NCI-H187 (cell line): ENCODE data around the gene SEC14L3.

Experiments
- DNase-seq, 2 experiments: peaks; one replicate each; lab custom pipeline; 2025; lab: John Stamatoyannopoulos, UW

The SEC14L3 gene

DNA sequence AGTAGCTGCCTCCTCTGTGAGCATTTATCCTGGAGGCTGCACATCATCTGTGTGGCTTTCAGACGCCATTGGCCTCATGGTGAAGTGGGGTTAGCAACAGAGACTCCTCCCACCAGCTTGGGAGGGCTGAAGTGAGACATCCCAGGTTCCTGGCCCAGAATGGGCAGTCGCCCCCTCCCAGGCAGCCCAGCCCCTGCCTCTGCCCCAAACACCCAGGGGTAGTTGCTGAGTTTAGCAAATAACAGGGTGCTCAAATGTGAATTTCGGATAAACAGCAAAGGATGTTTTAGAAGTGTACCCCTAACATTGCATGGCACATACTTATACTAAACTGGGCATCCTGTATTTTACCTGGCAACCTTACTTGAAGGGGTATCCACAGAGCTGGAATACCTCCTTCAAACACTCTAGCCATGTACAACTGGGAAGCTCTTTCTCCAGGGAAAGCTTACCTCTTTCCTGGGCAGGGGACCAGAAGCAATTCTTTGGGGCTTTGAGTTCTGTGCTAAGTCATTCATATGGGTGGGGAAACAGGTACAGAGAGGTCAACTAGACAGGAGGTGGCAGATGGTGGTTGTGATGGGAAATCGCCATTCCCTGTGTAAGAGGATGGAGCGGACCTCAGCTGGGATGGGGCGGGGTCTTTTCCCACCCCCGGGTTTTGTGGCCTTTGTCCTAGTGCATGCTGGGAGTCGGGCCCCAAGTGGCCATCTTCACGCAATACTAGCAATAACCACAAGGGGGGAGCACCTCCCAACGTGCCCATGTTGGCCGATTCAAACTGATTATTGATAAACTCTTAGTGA lies 27.0 kb downstream of the SEC14L3 start:
- DNase-seq, result peak in 1 of 2 experiments; percentile 34

DNA sequence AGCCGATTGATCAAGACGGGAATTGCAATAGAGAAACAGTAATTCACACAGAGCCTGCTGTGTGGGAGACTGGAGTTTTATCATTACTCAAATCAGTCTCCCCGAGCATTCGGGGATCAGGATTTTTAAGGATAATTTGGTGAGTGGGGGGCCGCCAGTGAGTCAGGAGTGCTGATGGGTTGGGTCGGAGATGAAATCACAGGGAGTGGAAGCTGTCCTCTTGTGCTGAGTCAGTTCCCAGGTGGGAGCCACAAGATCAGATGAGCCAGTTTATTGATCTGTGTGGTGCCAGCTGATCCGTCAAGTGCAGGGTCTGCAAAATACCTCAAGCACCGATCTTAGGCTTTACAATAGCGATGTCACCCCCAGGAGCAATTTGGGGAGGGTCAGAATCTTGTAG lies 30.7 kb downstream of the SEC14L3 start:
- DNase-seq, result no peak

DNA sequence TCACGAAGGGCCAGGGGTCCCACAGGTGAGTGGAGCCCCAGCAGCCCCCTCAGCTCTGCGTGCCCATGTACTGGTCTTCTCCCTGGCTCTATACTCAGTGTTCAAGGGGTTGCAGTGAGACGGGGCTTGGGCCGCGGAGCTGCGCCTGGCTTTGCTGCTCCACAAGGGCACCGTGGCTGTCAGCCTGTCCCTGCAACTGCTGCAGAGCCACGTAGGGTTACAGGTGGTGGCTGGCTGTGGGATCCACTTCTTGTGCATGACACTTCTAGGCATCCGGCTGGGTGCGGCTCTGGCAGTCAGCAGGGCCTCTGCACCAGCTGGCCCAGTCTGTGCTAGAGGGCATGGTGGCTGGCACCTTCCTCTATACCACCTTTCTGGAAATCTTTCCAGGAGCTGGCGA lies 32.0 kb downstream of the SEC14L3 start:
- DNase-seq, result no peak

DNA sequence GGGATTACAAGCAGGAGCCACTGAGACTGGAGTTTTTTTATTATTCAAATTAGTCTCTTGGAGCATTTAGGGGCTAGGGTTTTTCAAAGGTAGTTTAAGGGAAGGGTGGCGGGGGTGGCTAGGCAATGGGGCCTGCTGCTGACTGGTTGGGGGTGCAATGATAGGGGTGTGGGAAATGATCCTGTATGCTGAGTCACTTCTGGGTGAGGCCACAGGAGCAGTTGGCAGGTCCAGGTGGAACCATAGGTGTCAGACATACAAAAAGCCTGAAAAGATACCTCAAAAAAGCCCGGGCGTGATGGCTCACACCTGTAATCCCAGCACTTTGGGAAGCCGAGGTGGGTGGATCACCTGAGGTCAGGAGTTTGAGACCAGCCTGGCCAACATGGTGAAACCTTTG lies 32.6 kb downstream of the SEC14L3 start:
- no peak for DNase-seq

DNA sequence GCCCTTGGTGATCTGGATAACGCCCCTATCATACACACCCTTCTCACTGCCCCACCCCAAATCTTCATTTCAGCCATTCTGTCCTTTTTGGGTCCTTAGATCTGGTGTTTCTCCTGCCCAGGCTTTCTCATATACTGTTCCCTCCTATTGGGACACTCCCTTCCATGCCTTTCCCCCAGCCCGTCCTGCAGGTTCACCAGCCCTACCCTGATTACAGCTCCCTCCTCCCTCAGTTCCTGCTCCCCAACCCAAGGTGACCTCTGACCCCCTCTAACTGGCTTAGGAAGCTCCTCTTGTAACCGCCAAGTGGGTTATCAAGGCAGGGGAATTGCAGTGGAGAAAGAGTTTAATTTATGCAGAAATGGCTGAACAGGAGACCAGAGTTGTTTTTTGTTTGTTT lies 33.3 kb downstream of the SEC14L3 start:
- DNase-seq, result no peak

DNA sequence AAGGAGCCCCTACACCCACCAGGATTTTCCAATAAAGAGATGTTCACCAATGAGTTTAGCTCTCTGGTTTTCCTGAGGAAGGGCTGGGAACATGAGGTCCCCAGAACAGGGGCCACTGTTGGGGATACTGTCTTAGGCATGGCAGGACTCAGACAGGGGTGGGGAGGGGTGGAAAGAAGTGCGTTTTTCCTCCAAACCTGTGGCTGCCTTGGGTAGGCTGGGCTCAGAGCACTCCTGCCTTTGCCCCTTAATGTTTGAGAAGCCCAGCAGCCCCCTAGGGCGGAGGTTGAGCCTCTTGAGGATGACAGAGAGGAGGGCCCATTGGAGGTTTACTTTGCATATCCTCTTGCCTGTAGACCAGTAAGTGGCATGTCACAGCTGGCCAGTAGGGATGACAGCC lies 35.6 kb downstream of the SEC14L3 start:
- no peak for DNase-seq

DNA sequence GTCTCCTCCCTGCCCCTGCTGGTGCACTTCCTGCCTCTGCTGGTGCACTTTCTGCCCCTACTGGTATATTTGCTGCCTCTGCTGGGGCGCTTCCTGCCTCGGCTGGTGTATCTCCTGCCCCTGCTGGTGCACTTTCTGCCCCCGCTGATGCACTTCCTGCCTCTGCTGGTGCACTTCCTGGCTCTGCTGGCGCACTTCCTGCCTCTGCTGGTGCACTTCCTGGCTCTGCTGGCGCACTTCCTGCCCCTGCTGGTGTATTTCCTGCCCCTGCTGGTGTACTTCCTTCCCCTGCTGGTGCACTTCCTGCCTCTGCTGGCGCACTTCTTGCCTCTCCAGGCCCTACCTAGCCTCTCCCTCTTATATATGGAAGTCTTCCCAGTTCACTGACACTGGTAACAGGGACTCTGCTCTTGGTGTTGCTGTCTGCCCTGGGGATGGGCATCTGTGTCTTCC lies 36.1 kb downstream of the SEC14L3 start:
- DNase-seq, result no peak

DNA sequence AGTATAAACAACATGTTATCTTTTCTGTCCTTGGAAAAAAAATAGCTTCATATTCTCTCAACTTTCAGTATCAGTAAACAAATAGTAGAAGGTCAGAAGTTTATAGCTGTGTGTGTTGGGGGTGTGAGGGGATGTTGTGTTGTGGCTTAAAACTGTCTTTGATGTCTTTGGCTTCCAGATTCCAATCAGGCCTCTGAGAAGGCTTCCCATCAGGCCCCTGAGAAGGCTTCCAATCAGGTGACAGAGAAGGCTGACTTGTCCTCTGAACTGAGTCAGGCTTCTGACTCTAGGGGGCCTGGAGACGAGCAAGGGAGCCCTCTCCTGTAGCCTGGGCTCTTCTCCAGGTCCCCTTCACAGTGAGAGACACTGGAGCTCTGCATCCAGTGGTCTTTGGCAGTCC lies 37.0 kb downstream of the SEC14L3 start:
- no peak for DNase-seq

DNA sequence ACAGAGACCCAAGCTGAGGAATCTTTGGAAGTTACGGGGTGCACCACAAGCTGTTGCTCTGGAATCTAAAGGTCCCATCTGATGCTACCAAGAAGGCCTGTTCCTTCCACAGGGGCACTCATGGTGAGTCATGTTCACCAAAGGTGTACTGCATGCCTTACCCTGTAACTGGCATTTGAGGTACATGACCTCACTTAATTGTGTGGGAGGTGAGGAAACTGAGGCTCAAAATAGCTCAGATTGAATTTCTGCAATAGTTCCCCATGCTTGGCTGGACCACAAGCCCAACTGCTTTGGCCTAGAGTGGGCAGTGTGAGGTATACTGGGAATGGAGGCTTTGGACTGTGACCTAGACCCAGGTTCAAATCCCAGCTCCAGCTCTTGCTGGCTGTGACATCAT lies 38.0 kb downstream of the SEC14L3 start:
- DNase-seq, result no peak

DNA sequence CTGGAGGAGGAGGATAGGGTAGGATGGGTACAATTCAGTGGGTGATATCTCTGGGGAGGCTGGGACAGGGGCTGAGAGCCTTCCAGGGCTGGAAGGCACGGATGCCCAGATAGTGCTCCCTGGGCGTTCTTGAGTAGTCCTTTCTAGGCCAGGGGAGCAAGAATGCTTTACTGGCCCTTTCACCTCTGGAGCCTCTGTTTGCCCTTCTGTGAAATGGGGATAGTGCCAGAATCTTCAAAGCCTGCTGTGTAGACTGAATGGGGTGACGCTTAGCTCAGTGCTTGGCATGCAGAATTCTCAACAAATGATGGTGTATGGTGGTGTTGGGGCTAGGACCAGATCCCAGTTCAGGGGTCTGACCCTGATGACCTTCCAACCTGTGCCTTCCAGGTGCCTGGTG lies 38.6 kb downstream of the SEC14L3 start:
- no peak for DNase-seq

DNA sequence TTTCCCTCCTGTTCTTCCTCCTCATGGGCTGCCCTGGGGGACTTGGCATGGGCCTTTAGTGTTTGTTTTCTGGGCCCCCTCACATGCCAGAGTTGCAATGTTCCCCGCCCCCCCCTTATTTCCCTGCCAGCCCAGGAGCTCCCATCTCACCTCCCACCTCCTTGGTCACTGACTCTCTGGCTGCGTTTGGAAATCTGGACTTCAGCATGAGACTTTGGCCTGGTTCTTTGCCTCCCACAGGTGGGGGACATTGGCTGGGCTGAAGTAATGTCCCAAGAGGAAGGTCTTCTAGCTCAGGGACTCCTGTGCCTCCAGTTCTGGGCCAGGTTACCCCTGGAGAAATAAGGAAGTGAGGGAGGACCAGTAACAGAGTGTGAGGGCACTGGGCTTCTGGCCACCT lies 39.3 kb downstream of the SEC14L3 start:
- no peak for DNase-seq

DNA sequence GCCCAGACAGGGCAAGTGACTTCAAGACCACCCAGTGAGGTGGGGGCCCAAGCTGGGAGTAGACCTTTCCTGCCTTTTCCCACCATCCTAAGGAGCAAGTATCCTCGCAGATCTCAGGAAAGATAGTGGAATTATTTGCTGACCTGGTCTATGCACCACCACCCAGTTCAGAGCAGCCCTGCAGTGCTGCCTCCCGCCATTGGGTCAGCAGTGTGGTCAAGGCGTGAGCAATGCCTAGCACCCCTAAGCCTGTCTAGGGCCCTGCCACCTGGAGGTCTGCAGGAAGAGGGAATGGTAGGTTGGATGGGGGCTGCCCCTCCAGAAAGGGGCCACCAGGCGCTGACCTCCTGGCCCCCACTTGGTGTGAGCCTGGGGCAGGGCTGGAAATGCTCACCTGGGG lies 39.7 kb downstream of the SEC14L3 start:
- no peak for DNase-seq

DNA sequence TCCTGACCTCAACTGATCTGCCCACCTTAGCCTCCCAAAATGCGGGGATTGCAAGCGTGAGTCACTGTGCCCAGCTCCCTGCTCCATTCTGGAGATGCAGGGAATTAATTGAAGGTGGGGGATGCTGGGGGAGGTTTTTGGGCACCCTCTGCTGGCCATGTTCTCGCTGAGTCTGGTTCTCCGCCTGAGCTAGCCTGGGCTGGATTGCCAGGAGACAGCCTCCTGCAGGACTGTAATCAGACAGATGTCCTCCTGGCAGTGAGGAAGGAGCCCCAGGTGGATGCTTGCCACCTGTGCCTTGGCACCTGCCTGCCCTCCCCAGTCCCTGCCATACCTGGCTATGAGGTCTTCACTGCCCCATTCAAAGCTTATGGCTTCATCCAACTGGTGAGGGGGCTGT lies 40.9 kb downstream of the SEC14L3 start:
- no peak for DNase-seq

DNA sequence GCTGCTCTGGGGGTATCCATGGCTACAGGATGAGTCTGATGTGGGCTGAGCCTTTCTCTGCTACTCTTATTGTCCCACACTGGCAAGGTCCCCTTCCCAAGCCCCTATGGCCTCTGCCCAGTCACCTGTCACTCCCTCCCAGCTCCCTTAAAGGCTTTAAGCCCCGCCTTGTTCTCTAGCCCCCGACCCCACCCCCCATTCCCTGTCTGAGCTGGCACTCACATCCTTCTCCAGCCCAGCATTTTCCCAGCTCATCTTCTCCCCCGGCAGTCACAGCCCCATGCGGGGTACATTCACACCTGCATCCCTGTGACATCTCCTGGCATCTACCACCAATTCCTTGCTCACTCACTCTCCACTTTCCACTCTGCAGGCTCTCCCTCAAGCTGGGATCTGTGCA lies 41.9 kb downstream of the SEC14L3 start:
- DNase-seq, result no peak

DNA sequence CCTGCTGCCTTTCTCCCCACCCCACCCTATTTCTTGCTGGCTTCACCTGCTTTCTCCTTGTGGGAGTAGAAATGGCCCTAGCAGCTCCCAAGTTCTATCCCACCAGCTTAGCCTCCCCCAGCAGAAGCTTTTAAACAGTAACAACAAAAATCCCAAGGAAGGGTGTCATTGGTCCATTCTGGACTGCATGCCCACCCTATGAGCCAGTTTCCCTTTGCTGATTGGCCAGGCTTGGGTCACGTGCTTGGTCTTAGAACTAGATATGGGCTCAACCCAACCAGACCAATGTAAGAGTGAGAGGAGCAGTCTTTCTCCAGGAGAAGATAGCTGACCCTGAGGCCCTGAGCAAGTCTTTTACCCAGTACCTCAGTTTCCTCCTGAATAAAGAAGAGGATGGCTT lies 43.9 kb downstream of the SEC14L3 start:
- DNase-seq, result no peak

DNA sequence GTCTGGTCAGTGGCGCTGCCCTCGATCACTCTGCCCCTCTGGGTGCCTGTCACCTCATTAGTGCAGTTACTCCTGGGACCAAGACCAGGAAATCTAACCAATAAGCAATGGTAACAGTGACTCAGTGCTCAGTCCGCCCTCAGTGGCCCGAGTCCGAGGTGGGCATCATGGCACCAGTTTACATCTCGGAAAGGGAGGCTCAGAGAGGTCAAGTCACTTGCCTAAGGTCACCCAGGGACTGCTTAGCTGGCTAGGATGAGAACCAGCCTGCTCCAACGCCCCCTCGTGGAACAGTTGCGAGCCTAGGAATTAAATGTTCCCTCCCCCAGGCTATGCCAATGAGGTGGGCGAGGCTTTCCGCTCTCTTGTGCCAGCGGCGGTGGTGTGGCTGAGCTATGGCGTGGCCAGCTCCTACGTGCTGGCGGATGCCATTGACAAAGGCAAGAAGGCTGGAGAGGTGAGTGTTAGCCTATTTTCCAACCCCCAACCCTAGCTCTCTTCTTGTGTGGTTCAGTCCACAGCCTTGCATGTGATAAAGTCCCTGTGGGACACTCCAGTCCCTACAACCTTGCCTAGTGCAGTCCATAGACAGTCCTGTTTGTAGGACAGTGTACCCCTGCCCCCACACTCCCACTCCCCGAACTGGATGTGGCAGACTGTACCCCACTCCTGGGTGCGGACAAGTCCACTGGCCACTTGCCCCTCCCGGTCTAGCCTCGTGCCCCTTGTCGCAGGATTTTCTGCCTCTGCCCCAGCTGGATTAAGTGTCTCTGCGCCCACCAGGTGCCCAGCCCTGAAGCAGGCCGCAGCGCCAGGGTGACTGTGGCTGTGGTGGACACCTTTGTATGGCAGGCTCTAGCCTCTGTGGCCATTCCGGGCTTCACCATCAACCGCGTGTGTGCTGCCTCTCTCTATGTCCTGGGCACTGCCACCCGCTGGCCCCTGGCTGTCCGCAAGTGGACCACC lies 45.1 kb downstream of the SEC14L3 start:
- DNase-seq, result peak; percentile 43 to 61

DNA sequence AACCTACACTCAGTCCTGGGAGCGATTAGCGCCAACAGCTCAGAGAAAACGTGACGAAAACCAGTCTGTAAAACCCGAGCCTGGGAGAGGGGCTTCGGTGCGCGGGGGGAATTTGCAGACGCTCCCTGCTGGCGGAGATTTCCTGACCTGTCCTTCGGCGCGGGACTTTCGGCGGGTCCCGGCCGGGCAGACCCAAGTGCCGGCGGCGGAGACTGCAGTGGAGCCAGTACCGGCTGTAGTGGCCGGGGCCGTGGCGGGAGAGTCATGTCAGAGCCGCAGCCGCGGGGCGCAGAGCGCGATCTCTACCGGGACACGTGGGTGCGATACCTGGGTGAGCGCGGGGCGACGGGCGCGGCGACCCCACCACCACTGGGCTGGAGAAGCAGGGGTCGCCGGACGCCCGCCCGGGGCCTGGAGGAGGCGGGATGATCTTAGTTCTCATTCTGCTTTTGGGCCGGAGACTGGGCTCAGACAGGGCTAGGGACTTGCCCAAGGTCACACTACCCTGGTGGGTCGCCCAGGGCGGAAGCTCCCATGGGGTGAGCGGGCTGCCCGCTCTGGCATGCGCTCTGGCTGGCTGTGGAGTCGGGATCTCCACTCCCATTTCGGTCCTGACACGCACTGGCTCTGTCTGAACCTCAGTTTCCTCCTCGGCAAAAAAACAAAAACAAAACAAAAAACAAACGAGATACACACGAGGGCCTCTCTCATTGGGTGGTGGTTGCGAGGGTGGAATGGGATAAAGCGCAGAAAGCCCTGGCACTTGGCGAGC lies 46.0 kb downstream of the SEC14L3 start, which contains the start of gene MTFP1:
MTFP1 (plus strand) TSS at position 153 of the 772 bp plus-strand sequence; CDS start at position 265, 112 bp downstream.
- peak in 1 of 2 experiments; percentile 13 for DNase-seq

DNA sequence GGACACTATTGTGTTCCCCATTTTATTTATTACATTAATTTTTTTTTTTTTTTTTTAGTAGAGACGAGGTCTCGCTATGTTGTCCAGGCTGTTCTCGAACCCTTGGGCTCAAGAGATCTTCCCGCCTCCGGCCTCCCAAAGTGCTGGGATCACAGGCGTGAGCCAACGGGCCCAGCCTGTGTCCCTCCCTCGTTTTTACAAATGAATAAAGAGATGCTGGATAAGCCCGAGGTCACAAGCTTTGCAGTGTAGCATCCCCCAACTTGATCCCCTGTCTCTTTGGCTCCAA lies 46.5 kb downstream of the SEC14L3 start:
- no peak for DNase-seq

DNA sequence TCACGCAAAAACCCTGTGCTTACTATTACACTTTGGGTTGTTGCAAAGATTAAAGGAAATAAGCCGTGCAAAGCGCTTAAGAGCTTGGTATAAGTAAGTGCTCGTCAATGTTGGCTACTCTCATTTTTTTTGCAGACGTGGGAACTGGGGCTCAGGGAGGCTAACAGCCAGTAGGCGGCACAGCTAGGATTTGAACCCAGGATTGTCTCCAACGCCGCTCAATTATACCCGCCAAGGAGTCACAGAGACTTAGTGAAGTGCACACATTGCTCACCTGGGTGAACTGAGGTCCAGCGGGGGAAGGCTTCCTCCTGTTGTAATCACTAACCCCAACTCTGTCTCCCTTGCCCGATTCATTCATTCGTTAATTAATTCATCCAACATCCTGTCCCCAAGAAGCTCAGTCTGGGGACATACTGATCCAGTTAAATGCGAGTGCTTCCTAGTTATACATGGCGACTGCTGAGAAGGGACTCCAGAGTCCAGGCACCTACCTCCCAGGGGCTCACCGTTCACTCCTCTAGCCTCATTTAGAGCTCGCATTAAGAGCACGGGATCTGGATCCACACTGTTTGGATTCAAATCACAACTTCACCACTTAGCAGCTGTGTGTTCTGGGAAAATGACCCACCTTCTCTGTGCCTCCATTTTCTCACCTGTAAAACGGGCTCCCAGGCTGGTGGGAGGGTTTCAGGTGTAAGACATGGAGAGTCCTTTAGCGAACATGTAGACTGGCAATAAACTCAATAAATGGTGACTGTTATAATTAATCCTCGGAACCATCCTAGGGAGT lies 47.1 kb downstream of the SEC14L3 start:
- DNase-seq, result no peak

DNA sequence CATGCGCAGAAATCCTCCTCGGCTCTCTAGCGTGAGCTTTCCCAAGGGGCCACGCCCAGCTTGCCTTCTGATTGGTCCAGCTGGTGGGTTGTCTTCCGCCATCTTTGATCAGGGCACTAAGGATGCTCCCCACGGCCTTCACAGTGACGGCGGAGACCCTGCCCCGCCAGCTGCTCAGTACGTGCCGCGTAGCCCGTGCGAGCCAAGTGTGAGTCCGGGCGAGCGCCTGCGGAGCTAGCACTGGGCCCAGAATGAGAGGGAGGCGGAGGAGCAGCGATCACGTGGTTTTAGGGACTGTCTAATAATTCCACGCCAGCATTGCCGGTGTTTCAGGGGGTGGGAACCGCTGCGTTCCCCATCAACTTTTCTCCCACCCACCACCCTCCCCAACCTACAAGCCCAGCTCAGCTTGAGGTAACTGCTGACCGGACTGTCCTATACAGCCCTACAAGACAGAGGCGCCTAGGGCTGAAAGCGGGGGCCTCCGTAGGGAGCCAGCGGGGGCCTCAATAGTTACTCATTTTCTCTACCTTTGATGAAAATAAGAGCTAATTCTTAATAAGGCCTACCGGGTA lies 47.8 kb downstream of the SEC14L3 start:
- peak; percentile 90 to 94 for DNase-seq

DNA sequence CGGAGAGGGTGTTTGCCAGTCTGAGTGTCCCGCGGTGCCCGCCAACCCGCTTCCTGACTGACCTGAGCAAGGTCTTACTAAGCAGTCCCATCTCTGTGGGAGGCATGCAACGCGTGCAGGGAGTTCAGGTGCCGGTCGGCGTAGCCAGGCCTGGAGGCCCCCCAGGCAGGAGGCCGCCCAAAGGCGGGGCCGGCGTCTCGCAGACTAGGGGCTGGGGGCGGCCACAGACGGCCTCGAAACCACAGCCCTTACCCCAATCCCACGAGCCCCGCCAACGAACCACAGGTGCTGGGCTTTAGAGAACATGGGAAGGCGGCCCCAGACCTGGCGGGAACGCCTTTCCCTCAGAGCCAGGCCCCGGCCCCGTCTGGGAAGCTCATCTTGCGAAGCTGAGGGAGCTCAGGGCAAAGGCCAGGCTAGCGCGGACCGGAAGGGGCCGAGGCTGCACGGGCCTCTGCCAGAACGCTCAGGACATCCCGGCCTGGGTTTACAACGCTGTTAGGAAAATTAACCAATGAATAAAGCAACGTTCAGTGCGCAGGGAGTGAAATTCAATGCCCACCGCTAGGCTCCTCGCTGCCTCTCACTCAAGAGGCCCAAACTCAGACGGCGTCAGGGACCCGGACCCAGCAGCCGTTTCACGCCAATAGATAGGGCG lies 48.4 kb downstream of the SEC14L3 start:
- DNase-seq, result no peak
